Stimulated activated CD8-positive, alpha-beta memory T cell treated with anti-CD3 and anti-CD28 coated beads, Interleukin-12 subunit alpha, Interleukin-12 subunit beta, amount 100 ng/mL, for 4 hours (primary cell): ENCODE data around the gene MRGPRX3.
"Not testable (repeated sequence)": the region's sequence is repeated elsewhere in the genome, so short reads cannot be mapped to it uniquely, and the experiment has no call there.

ENCODE experiments used
- DNase-seq: peaks from one replicate; pipeline ENCODE4 v3.0.0-alpha.2; 2020; ENCODE audit warnings: low read depth

MRGPRX3 gene

DNA sequence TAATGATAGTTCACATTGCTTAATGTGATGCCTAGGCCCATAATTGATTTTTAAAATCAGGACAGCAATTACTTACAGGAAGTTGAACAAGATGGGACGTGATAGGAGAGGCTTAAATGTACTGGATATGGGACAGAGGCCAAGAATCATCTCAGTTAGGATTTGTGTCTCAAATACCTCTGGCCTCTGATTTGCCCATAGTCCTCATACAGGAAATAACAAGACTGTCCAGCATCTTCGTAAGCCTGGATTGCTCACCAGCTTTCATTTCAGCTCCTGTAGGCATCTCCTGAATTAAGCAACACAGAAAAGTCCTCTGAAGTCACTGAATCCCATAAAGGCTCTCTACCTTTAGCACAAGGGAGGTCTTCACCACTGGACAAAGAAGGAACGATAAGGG is at the start of gene MRGPRX3:
TSS of gene MRGPRX3 (plus strand) at position 231 of the 400 bp plus-strand sequence. CDS start 4,632 bp downstream, outside the sequence.
- DNase-seq: no peak

DNA sequence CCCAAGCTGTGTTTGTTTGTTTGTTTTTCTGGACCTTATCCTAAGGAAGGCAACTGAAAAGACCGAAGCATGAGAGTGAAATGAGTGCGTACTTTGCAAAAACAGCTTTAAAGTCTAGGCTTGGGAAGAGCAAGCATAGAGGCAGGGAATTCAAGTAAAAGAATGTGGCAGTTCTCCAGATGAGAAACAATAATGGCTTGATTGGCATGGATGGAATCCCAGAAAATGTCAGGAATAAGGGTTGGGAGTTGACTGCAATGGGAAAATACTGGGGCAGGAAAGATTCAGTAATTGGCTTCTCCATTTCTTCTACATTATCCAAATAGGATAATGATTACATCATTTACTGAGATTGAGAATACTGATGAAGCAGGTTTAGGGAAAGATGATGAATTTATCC is 44.0 kb upstream of the MRGPRX3 start:
- no peak for DNase-seq

DNA sequence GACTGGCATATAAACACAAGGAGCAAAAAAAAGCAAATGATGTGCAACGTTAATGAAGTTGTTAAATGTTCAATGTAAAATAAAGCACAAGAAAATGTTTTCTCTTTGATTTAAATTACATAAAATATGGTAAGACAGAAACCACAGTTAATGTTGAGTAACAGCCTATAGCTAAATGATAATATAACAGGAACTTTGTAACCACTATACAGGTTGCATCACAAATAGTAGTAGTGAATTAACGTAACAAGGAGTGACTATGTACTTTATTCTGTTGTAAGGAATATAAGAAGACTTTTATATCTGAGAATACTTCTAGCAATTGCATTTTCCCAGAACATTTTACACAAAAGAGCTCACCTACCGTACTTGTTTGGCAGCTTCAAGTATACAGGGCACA is 43.4 kb upstream of the MRGPRX3 start:
- no peak for DNase-seq

DNA sequence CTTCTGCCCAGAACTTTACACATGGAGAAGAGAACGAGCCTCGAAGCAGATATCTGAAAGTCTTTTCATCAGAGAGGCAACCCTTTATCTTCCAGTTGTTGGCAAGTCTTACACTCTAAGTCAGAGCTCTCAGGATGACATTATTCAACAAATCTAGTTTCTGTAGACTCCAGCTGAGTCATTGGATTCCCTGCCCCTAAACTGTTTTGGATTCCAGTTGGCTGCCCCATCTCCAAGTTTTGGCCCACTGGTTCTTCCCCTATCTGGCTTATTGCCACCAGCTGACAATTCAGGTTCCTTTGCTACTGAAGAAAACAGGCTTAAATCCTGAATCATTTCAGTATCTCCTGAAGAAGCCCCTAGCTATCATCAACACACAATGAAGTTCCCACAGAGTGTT is 40.6 kb upstream of the MRGPRX3 start:
- no peak for DNase-seq

DNA sequence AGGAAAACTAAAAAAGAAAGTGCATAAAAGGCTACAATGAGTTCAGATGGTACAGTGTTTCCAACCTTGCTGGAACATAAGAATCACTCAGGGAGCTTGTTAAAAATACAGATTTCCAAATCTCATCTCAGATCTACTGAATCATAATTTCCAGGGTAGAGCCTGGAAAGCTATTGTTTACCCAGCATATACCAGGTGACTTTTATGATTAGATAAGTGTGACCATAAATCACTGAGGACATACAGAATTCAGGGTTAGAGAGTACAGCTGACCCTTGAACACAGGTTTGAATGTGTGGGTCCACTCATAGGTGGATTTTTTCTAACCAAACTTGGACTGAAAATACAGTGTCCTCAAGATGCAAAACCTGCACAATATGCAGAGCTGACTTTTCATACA is 38.4 kb upstream of the MRGPRX3 start:
- DNase-seq: no peak

DNA sequence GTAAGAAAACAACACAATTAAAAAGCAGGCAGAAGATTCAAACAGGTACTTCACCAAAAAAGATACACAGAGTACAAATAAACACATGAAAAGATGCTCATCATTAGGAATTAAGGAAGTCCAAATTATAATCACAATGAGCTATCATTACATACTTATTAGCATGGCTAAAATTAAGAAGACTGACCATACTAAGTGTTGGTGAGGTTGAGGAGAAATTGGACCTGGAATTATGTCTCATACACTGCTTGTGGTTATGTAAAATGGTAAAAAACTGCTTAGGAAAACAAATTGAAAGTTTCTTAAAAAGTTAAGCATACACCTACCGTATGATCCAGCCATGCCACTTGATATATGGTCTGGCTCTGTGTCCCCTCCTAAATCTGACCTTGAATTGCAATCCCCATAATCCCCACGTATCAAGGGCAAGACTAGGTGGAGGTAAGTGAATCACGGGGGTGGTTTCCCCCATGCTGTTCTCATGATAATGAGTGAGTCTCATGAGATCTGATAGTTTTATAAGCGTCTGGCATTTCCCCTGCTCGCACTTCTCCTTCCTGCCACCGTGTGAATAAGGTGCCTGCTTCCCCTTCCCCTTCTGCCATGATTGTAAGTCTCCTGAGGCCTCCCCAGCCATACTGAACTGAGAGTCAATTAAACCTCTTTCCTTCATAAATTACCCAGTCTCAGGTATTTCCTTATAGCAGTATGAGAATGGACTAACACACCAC is 31.3 kb upstream of the MRGPRX3 start:
- no peak for DNase-seq

DNA sequence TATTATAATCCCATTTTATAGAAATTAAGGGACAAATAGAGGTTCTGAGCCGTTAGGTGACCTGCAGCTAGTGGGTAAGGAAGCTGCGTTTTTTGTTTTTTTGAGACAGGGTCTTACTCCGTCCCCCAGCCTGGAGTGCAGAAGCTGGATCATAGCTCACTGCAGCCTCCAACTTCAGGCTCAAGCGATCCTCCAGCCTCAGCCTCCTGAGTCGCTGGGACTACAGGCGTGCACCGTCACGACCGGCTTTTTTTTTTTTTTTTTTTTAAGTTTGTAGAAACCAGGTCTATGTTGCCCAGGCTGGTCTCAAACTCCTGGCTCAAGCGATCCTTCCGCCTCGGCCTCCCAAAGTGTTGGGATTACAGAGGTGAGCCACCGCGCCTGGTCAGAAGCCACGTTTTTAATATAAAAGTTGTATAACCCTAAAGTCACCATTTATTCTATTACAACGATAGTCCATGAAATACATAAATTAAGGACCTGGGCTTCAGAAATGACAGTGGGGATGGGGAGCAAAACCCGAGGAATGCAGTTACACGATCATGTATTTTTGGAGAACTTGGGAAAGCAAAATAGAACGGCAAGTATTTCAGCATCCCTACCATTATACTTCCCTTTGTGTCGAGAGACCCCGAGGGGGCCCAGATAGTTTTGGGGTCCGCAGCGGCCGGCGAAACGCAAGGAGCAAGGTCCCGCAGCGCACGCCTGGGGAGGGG is 27.1 kb upstream of the MRGPRX3 start:
- DNase-seq: no peak

DNA sequence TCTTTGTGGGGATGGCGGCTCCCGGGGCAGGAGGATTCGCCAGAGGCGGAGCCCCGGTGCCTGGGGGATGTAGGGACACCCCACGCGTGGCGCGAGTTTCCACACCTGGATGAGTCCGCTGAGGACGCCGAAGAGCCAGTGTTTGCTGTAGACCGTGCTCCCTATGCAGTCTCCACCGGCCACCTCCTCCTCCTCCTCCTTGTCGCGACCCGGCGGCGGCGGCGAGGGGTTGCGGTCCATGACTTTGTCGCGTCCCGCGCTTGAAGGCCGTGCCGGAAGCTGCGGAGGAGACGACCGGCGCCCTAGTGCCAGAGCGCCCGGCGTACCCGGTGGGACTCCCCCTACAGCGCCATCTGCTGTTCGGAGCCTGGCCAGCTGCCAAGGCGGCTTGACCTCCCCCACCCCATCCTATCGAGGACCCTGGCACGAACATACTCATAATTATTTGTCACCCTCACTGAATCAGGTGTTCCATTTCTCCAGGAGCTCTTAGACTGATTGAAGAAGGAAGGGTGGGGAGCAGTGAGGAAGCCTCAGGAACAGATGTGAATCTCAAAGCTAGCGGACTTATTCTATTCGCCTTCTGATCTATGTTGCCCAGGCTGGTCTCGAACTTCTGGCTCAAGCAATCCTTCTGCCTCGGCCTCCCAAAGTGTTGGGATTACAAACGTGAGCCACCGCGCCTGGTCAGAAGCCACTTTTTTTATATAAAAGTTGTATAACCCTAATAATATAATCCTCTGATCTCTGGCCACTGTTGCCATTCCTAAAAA is 26.4 kb upstream of the MRGPRX3 start, which contains the start of gene SAAL1:
TSS of gene SAAL1 (minus strand) at position 281 of the 773 bp plus-strand sequence. CDS start at position 240, 41 bp downstream.
- peak; percentile 78 for DNase-seq

DNA sequence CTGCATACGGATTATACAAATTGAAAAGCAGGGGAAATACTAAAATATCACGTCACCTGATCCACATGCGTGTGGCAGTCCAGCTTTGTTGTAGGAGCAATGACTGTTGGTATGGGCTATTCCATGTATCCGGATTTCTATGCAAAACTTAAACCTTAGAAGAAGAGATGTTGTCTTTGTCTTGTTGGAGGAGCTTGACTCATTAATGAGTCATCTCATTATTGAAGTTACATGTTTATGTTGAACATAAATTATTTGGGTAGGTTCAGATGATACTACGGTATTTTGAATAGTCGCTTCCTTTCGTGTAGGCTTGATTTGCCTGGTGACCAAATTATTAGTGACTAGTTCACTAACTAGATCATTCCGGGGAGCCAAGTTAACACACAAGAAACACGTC is 25.7 kb upstream of the MRGPRX3 start:
- DNase-seq: no peak

DNA sequence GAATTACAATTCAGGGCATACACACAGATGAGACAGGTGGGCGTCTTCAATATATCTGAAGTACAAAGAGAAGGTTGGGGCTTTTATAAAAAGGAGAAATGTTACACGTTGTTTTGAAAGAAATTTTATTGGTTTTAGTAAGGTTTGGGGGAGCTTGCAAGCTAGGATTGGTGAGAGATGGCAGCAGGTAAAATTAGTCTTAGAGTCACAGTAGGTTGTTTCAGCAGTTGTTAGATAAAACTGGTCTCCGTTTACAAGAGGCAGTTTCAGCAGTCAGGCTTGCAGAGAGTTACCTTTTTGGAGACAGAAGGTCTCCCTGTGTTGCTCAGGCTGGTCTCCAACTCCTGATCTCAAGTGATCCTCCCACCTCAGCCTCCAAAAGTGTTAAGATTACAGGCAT is 24.1 kb upstream of the MRGPRX3 start:
- DNase-seq: no peak

DNA sequence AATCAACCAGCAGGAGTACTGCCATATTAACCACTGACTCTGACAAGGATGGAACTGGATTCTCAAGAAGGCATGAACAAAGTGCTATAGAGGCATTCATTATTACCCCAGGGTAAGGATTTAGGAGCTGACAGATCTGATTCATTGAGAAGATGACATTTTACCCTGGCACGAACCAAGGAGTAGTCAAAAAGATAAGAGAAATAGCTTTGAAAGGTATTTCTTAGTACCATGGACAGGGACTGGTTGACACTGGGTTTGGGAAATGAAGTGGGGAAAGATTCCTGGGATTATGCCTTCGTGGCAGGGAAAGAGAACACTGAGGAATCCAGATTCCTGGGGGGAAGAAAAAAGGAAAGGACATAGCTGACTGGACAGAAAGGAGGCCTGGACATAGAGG is 21.4 kb upstream of the MRGPRX3 start:
- no peak for DNase-seq

DNA sequence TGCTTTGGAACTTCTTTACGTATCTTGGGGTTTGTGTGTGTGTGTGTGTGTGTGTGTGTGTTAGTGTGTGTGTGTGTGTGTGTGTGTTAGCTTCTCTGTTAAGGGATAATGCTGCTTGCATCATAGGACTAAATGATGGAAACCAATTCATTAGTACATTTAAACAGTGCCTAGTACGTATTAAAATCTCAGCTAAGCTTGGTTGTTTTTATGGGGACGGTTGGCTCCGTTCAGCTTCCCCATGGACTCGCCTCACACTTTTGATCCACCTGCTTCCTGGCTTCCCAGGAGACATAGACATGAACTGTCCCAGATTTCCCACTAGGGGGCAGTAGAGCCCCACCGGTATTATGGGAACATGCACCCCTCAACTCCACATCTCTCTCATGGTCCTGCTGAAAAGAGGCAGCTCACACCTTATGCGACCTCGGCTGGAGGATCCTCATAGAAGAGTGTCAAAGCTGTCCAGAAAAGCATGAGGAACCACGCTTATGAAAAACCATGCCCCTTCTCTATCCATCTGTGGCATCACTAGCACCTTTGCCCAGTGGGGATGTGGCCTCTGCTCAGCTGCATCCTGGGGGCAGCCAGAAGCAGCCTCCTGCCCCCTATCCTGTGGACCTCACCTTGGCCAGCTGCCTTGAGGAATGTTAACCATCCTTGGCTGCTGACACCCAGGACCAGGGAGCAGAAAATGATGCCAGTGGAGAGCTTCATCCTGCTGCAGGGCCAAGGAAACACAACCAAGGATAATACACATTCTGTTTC is 16.8 kb upstream of the MRGPRX3 start:
- DNase-seq: peak; percentile 6

DNA sequence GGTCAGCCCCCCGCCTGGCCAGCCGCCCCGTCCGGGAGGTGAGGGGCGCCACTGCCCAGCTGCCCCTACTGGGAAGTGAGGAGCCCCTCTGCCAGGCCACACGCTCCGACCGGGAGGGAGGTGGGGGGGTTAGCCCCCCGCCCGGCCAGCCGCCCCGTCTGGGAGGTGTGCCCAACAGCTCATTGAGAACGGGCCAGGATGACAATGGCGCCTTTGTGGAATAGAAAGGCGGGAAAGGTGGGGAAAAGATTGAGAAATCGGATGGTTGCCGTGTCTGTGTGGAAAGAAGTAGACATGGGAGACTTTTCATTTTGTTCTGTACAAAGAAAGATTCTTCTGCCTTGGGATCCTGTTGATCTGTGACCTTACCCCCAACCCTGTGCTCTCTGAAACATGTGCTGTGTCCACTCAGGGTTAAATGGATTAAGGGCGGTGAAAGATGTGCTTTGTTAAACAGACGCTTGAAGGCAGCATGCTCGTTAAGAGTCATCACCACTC is 11.0 kb upstream of the MRGPRX3 start:
- DNase-seq: not testable (repeated sequence)

DNA sequence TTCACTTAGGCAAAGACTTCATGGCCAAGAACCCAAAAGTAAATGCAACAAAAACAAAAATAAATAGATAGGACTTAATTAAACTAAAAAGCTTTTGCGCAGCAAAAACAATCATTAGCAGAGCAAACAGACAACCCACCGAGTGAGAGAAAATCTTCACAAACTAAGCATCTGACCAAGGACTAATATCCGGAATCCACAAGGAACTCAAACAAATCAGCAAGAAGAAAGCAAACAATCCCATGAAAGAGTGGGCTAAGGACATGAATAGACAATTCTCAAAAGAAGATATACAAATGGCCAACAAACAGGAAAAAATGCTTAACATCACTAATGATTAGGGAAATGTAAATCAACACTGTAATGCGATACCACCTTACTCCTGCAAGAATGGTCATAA is 1.3 kb upstream of the MRGPRX3 start:
- not testable (repeated sequence) for DNase-seq

DNA sequence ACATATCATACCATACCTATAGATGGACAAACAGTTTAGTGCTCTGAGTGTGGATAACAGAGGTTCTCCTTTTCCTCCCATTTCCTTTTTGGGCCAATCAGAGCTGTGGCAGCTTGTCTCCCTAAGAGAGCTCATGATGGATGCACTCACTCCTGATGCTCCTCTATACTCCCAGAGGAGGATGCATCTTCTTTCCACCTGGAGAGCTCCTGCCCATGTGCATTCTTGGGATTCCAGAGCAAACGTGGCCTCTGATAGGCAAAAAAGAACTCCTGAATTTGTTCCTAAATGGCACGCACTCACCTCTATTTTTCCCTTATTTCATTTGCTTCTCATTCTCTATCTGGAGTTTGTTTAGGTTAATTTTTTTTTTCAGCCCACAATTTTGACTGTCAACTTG is 2.9 kb downstream of the MRGPRX3 start:
- no peak for DNase-seq

DNA sequence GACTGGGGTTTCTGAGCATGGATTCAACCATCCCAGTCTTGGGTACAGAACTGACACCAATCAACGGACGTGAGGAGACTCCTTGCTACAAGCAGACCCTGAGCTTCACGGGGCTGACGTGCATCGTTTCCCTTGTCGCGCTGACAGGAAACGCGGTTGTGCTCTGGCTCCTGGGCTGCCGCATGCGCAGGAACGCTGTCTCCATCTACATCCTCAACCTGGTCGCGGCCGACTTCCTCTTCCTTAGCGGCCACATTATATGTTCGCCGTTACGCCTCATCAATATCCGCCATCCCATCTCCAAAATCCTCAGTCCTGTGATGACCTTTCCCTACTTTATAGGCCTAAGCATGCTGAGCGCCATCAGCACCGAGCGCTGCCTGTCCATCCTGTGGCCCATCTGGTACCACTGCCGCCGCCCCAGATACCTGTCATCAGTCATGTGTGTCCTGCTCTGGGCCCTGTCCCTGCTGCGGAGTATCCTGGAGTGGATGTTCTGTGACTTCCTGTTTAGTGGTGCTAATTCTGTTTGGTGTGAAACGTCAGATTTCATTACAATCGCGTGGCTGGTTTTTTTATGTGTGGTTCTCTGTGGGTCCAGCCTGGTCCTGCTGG is 4.9 kb downstream of the MRGPRX3 start:
- DNase-seq: no peak

DNA sequence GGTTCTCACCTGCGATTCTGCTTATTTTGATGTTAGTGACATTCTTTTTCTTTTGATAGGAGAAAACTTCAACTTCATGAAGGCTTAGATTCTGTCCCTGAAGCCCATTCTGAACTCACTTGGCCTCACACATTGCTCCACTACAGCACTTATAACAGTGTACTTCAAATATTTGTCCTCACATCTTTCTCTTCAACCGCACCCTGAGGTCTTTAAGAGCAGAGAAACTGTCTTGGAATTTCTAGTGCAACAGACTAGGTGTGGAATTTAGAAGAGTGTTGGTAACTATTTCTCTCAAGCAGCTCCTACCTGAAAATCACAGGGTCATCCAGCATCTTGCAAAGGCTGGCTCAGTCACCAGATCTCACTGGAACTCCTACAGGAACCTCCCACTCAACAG is 7.8 kb downstream of the MRGPRX3 start:
- DNase-seq: no peak

DNA sequence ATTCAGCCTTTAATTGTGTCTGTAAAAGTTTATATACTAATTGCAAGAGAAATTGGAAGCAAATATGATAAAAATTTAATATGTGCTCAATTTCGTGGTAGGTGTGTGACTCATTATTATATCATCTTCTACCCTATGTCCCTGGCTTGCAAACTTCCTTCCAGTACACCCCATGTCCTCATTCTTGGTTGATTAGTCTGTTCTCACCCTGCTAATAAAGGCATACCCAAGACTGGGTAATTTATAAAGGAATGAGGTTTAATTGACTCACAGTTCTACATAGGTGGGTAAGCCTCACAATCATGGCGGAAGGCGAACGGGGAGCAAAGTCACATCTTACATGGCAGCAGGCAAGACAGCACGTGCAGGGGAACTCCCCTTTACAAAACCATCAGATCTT is 11.9 kb downstream of the MRGPRX3 start:
- no peak for DNase-seq

DNA sequence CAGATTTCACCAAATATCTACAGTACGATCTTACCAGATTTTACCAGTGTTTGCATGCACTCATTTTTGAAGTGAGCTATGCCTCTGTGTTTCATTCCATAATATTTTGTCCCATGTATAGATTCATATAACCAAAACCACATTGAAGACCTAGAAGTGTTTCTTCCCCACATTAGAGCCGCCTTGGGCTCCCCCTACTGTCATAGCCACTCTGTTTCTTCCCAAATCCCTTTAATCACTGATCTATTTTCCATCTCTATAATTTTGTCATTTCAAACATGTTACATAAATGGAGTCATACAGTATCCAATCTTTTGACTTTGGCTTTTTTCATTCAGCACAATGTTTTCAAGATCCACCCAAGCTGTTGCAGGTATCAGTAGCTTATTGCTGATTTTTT is 12.7 kb downstream of the MRGPRX3 start:
- no peak for DNase-seq

DNA sequence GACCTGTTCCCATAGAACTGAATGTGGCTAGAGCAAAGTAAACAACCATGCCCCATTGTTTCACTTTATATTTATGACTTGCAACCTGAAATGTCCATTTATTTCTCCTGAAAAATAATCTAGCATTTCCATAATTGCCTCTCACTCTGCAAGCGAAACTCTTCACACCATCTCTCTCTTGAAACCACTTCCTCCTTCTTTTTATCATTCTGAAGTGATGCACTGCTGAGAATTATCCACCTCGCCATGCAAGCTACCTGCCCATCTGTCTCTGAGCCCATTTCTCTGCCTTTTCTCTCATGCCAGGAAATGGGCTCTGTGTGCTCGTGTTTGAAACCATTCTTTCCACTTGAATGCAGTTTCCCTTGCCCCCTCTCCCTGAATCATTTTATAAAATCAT is 13.5 kb downstream of the MRGPRX3 start:
- no peak for DNase-seq

DNA sequence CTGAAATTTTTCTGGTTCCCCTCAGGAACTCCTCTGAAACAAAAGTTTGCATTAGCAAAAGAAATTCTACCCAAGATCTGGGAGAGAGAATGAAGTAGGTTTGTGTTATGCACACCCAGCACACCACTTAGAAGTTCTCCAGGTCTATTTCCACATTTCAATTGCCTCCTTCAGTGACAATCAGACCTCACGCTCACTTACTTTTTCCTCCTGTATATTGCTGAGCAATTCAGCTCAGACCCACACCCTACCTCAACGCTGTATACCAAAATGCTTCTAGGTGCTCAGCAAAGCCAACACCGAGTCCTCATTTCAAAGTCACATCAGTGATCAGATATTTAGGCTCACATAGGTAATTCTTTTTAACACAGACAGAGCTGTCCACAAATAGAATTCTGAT is 19.2 kb downstream of the MRGPRX3 start:
- DNase-seq: no peak
